Ishikawa (cell line): Measurements from ENCODE around the gene COL9A1.

Experiments used
- CEBPB ChIP-seq: IDR thresholded peaks from 2 replicates; pipeline ENCODE4 v1.6.1; 2012
- CREB1 ChIP-seq: IDR thresholded peaks from 2 replicates; pipeline ENCODE4 v1.6.1; 2012; ENCODE audit warnings: low read depth
- EGR1 ChIP-seq: IDR thresholded peaks from 2 replicates; pipeline ENCODE4 v1.6.1; 2012
- EP300 ChIP-seq: IDR thresholded peaks from 2 replicates; pipeline ENCODE4 v1.6.1; 2012; ENCODE audit warnings: borderline replicate concordance
- FOXM1 ChIP-seq: IDR thresholded peaks from 2 replicates; pipeline ENCODE4 v1.6.1; 2012; ENCODE audit warnings: low read depth, borderline replicate concordance
- NFIC ChIP-seq: IDR thresholded peaks from 2 replicates; pipeline ENCODE4 v1.6.1; 2012
- RAD21 ChIP-seq: IDR thresholded peaks from 2 replicates; pipeline ENCODE4 v1.6.1; 2012; ENCODE audit warnings: low read depth
- TAF1 ChIP-seq: IDR thresholded peaks from 2 replicates; pipeline ENCODE4 v1.6.1; 2012; ENCODE audit warnings: low read depth, mild to moderate bottlenecking
- TCF12 ChIP-seq: IDR thresholded peaks from 2 replicates; pipeline ENCODE4 v1.6.1; 2012; ENCODE audit warnings: low read depth
- TEAD4 ChIP-seq: IDR thresholded peaks from 2 replicates; pipeline ENCODE4 v1.6.1; 2012
- YY1 ChIP-seq: IDR thresholded peaks from 2 replicates; pipeline ENCODE4 v1.6.1; 2012; ENCODE audit warnings: low read depth
- ZBTB7A ChIP-seq: IDR thresholded peaks from 2 replicates; pipeline ENCODE4 v1.6.1; 2012; ENCODE audit warnings: low read depth
- TF ChIP-seq, protein P1 (sequence below): IDR thresholded peaks from 2 replicates; pipeline ENCODE4 v1.6.1; 2012; ENCODE audit warnings: low read depth, mild to moderate bottlenecking
- TF ChIP-seq, protein P2 (sequence below): IDR thresholded peaks from 2 replicates; pipeline ENCODE4 v1.6.1; 2012
- TF ChIP-seq, protein P3 (sequence below): IDR thresholded peaks from 2 replicates; pipeline ENCODE4 v1.6.1; 2012

The COL9A1 gene

DNA sequence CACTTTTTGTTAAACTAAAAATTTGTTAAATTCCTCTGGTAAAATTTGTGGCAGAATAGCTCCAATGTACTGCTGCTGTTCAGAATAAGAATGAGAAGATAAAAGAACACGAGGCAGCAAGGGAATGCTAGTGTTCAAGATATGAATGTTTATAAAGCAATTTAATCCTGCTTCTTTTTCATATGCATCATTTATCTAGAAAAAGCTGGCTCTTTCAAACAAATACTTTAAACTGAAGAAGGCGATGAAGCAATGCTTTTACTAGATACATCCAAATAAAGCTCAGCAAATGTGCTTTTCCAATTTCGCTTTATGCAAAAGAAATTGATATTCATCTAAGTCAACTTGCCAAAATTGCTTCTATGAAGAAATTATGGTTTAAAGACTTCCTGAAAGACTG is 66.5 kb downstream of the COL9A1 start:
- no peak for TF ChIP-seq TAF1
- TF ChIP-seq EGR1, result no peak
- no peak for TF ChIP-seq TCF12
- TF ChIP-seq FOXM1, result no peak
- TF ChIP-seq, protein P1, sequence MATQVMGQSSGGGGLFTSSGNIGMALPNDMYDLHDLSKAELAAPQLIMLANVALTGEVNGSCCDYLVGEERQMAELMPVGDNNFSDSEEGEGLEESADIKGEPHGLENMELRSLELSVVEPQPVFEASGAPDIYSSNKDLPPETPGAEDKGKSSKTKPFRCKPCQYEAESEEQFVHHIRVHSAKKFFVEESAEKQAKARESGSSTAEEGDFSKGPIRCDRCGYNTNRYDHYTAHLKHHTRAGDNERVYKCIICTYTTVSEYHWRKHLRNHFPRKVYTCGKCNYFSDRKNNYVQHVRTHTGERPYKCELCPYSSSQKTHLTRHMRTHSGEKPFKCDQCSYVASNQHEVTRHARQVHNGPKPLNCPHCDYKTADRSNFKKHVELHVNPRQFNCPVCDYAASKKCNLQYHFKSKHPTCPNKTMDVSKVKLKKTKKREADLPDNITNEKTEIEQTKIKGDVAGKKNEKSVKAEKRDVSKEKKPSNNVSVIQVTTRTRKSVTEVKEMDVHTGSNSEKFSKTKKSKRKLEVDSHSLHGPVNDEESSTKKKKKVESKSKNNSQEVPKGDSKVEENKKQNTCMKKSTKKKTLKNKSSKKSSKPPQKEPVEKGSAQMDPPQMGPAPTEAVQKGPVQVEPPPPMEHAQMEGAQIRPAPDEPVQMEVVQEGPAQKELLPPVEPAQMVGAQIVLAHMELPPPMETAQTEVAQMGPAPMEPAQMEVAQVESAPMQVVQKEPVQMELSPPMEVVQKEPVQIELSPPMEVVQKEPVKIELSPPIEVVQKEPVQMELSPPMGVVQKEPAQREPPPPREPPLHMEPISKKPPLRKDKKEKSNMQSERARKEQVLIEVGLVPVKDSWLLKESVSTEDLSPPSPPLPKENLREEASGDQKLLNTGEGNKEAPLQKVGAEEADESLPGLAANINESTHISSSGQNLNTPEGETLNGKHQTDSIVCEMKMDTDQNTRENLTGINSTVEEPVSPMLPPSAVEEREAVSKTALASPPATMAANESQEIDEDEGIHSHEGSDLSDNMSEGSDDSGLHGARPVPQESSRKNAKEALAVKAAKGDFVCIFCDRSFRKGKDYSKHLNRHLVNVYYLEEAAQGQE, result no peak
- TF ChIP-seq, protein P2, sequence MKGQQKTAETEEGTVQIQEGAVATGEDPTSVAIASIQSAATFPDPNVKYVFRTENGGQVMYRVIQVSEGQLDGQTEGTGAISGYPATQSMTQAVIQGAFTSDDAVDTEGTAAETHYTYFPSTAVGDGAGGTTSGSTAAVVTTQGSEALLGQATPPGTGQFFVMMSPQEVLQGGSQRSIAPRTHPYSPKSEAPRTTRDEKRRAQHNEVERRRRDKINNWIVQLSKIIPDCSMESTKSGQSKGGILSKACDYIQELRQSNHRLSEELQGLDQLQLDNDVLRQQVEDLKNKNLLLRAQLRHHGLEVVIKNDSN, result no peak
- TF ChIP-seq YY1, result no peak
- TF ChIP-seq CREB1, result no peak
- no peak for TF ChIP-seq RAD21
- no peak for TF ChIP-seq EP300
- TF ChIP-seq NFIC, result no peak
- TF ChIP-seq ZBTB7A, result no peak
- no peak for TF ChIP-seq CEBPB
- no peak for TF ChIP-seq TEAD4
- TF ChIP-seq, protein P3, sequence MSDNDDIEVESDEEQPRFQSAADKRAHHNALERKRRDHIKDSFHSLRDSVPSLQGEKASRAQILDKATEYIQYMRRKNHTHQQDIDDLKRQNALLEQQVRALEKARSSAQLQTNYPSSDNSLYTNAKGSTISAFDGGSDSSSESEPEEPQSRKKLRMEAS, result no peak

- TF ChIP-seq YY1 (no peak), EP300 (no peak), FOXM1 (no peak), TEAD4 (no peak), EGR1 (no peak), CREB1 (no peak), NFIC (no peak), TAF1 (no peak), CEBPB (no peak), TCF12 (no peak), ZBTB7A (no peak), RAD21 (no peak)
- TF ChIP-seq, protein P2, result no peak
- TF ChIP-seq, protein P1, result no peak
- TF ChIP-seq, protein P3, result no peak
Measured at GRCh38 chr6:70234561-70235236, 68.2 kb downstream of the COL9A1 start.

GRCh38 chr6:70231311-70231710 is 71.6 kb downstream of the COL9A1 start:
- TF ChIP-seq, protein P3, result no peak
- TF ChIP-seq TEAD4 (no peak), EP300 (no peak), YY1 (no peak), CEBPB (no peak), TCF12 (no peak), NFIC (no peak), RAD21 (no peak), TAF1 (no peak), EGR1 (no peak), FOXM1 (no peak), ZBTB7A (no peak), CREB1 (no peak)
- TF ChIP-seq, protein P1, result no peak
- TF ChIP-seq, protein P2, result no peak
